GM13977 (cell line): ENCODE measurements around the gene C9orf43.
A peak's percentile ranks its signal among the peaks of the same experiment; 100 is the strongest.
"Not testable (repeated sequence)": the region's sequence is repeated elsewhere in the genome, so short reads cannot be mapped to it uniquely, and the experiment has no call there.

Source experiments
- DNase-seq: peaks from one replicate; pipeline ENCODE4 v3.0.0; 2012; ENCODE audit warnings: low spot score
- in situ Hi-C: fragments of 300-500 bp; cut with MboI; formaldehyde crosslinking; loops from one replicate; pipeline ENCODE4 v1.12.0; 2022; ENCODE audit warnings: low sequenced_read_pairs, low pct_unique_long_range_greater_than_20kb, mixed read lengths, inconsistent platforms; ENCODE audit not compliant: unreplicated experiment
- TF ChIP-seq, protein P1 (sequence below): IDR thresholded peaks from 2 replicates; pipeline ENCODE4 v1.5.1; 2012; ENCODE audit warnings: mild to moderate bottlenecking, control low read depth; ENCODE audit not compliant: insufficient read depth; ENCODE audit errors: extremely low read depth, missing control alignments

The C9orf43 gene

DNA sequence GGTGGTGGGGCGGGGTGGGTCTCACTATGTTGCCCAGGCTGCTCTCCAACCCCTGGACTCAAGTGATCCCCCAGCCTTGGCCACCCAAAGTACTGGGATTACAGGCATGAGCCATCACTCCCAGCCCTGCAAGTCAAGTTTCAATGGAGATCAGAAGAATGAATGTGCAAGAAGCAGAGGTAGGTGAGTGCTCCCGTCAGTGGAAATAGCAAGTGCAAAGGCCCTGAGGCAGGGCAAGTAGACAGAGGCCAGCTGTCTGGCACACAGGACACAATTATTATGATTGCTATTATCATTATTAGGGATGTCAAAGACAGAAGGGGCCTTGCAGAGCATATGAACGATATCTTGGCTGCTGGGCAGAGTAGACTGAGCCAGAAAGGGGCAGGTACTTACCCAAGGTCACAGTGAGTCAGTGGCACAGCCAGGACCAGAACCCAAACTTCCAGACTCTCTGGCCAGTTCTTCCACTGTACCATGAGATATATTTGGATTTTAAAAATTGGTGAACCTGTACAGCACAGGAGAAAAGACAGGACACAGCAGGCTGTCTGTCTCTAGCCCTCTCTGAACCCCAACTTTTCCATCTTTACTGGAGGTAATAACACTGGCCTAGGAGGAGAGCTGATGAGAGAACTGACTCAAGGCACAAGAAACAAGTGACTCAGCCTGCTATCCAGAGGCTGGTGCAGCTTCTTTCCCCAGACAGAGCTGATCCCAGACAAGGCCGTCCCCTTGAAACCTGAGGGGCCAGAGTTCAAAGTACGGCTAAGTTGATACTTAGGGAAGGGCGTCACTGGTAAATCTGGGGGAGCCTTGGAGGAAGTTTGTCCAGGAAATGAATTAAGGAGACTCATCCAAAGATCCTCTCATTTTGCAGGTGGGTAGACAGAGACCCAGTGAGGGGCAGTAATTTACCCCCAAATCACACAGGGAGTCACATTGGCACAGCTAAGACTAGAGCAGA, 35.2 kb upstream of the C9orf43 start:
- in situ Hi-C loops, result no loop called here
- DNase-seq, result no peak
- TF ChIP-seq, protein P1, sequence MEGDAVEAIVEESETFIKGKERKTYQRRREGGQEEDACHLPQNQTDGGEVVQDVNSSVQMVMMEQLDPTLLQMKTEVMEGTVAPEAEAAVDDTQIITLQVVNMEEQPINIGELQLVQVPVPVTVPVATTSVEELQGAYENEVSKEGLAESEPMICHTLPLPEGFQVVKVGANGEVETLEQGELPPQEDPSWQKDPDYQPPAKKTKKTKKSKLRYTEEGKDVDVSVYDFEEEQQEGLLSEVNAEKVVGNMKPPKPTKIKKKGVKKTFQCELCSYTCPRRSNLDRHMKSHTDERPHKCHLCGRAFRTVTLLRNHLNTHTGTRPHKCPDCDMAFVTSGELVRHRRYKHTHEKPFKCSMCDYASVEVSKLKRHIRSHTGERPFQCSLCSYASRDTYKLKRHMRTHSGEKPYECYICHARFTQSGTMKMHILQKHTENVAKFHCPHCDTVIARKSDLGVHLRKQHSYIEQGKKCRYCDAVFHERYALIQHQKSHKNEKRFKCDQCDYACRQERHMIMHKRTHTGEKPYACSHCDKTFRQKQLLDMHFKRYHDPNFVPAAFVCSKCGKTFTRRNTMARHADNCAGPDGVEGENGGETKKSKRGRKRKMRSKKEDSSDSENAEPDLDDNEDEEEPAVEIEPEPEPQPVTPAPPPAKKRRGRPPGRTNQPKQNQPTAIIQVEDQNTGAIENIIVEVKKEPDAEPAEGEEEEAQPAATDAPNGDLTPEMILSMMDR, result no peak

DNA sequence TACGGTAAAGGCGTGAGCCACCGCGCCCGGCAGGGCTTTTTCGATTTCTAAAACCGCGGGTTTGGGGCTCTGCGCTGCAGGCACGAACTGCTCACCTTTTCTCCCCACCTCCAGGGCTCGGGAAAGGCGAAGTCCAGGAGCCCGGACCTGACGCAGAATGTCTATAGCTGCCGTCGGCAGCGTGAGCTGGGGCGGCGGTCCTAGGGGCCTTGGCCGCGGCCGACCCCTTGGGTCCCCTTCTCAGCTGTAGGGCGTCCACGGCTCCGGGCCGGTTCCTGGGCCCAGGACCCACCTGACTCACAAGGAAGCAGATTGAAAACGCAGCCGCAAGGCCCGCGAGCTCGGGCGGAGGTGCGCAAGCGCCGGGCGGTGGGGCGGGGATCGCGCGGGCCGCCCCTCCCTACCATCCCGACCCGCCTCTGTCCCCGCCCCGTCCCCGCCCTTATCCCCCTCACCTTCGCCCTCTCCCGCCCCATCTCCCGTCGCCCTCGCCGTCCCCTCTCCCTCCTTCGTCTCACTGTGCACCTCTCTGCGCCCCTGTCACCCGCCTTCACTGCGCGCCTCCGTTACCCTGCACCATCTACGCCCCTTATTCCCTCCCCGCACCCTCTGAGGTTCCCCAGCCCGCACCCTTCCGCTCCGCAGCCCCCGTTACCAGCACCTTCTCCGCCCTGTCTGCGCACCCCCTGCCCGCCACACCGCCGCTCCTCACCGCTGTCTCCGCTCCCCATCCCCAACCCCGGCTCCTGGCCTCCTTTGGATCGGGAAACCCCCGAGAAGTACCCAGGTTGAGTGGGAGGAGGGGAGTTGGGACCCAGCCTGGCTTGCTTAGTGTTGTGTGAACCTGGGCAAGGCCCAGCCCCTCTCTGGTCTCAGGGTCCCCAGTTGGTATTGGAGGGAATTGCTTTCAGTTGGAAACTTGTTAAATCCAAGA, 33.6 kb upstream of the C9orf43 start, which contains the start of gene HDHD3:
Gene HDHD3 (minus strand): TSS at position 353 of the 934 bp plus-strand sequence. CDS start 2,632 bp downstream, outside the sequence.
- in situ Hi-C loops, result no loop called here
- DNase-seq, result peak; percentile 92
- TF ChIP-seq, protein P1, result no peak

DNA sequence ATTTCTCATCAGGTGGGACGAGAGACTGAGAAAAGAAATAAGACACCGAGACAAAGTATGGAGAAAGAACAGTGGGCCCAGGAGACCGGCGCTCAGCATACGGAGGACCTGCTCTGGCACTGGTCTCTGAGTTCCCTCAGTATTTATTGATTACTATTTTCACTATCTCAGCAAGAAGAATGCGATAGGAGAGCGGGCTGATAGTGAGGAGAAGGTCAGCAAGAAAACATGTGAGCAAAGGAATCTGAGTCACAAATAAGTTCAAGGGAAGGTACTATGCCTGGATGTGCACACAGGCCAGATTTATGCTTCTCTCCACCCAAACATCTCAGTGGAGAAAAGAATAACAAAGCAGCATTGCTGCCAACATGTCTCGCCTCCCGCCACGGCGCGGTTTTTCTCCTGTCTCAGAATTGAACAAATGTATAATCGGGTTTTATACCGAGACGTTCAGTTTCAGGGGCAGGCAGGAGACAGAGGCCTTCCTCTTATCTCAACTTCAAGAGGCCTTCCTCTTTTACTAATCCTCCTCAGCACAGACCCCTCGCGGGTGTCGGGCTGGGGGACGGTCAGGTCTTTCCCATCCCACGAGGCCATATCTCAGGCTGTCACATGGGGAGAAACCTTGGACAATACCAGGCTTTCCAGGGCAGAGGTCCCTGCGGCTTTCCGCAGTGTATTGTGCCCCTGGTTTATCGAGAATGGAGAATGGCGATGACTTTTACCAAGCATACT, 31.3 kb upstream of the C9orf43 start:
- DNase-seq, in situ Hi-C loops: not testable (repeated sequence)

DNA sequence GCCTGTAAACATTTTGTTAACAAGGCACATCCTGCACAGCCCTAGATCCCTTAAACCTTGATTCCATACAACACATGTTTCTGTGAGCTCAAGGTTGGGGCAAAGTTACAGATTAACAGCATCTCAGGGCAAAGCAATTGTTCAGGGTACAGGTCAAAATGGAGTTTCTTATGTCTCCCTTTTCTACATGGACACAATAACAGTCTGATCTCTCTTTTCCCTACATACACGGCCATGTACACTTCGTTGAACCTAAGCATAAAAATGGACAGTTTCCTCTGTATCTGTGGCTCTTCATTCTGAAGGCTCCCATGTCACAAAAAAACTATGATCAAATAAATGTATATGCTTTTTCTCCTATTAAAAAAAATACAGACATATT, 30.7 kb upstream of the C9orf43 start:
- DNase-seq, in situ Hi-C loops: not testable (repeated sequence)

DNA sequence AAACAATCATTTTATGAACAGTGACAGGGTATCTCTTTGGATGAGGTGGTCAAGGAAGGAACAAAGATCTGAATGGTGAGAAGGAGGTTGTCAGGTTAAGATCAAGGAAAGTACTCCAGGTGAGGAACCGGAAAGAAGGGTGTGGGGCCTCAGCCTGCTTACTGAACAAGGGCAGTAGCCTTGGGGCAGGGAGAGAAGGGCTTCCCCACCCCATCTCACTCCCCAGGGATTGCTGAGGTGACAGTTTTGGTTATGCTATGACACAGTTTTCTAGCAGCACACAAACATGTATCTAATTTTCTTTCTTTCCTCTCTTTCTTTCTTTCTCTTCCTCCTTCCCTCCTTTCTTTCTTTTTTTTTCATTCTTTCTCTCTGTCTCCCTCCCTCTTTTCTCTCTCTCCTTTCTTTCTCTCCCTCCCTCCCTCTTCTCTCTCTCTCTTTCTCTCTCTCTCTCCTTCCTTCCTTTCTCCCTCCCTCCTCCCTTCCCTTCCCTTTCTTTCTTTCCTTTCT, 29.6 kb upstream of the C9orf43 start:
- peak; percentile 67 for DNase-seq
- in situ Hi-C loops, result no loop called here
- TF ChIP-seq, protein P1, result no peak

DNA sequence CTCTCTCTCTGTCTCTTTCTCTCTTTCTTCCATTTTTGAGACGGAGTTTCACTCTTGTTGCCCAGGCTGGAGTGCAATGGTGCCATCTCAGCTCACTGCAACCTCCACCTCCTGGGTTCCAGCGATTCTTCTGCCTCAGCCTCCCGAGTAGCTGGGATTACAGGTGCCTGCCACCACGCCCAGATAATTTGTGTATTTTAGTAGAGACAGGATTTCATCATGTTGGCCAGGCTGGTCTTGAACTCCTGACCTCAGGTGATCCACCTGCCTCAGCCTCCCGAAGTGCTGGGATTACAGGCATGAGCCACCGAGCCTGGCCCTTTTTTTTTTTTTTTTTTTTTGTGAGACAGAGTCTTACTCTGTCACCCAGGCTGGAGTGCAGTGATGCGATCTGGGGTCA, 29.1 kb upstream of the C9orf43 start:
- in situ Hi-C loops, DNase-seq: not testable (repeated sequence)

DNA sequence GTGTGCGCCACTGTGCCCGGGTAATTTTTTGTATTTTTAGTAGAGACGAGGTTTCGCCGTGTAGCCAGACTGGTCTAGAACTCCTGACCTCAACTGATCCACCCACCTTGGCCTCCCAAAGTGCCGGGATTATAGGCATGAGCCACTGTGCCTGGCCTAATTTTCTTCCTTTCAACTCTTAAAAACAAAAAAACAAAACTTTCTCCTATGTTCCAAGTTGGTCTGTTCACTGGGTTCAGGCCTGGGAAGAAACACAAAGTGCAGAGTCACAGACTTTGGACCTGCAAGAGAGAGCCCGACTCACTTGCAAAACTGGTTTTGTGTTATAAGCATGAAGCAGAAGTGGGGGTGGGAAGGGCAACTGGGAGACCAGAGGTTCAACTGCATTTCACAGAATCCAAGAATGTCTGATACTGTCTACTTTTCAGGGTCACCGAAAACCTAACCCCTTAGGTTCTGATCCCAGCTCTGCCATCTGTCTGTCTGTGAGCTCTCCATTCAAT, 28.6 kb upstream of the C9orf43 start:
- TF ChIP-seq, protein P1, result no peak
- in situ Hi-C loops, result no loop called here
- DNase-seq, result no peak
